NK-92 (cell line): ENCODE results near the gene NLRP12.
"Not testable (repeated sequence)": the region's sequence is repeated elsewhere in the genome, so short reads cannot be mapped to it uniquely, and the experiment has no call there.

Experiments
- DNase-seq: peaks from one replicate; lab custom pipeline; 2025; ENCODE audit not compliant: unreplicated experiment; lab: John Stamatoyannopoulos, UW

NLRP12 gene

DNA sequence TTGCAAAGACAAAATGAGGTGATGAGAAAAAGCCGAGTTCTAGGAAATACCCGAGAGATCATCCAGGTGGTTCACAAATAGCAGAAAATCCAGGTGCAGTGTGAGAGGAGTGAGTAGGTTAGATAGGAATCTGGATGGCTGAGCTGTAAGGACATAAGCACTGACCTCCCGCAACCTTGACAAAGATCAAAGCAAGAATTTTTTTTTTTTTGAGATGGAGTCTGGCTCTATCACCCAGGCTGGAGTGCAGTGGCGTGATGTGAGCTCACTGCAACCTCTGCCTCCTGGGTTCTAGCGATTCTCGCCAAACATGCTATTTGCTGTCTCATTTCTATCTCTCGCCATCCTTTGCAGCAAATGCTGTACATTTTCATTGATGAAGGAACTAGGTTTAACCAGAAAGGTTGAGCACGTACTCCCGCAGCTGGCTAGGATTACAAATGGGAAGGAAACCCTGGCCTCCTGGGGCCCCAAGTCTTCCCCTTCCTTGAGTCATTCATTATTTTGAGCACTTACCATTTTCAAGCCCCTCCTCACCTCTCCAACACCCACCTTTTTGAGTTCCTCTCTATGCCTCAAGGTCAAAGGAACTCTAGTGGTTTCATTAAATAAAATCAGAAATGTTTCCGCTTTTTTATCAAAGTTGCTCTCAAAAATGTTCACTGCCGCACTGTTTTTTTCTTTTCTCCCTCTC, 38.8 kb downstream of the NLRP12 start:
- no peak for DNase-seq

DNA sequence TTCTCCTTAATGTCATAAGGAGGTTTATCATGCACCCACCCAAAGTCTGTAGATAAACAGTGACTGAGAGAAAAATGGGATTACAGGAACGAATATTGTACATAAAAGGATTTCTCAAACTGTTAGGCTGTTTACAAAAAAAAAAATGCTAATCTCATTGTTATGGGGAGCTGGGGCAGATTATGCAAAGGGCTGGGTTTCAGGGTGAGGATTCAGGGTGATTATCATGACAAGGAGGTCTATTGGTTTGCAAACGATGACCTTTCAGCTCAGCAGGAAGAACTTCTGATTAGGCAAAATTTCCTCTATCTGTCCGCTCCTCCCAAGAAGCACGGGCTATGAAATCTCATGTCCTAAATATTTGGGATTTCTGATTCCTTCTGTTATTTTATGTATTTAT, 41.4 kb downstream of the NLRP12 start:
- DNase-seq, result no peak

DNA sequence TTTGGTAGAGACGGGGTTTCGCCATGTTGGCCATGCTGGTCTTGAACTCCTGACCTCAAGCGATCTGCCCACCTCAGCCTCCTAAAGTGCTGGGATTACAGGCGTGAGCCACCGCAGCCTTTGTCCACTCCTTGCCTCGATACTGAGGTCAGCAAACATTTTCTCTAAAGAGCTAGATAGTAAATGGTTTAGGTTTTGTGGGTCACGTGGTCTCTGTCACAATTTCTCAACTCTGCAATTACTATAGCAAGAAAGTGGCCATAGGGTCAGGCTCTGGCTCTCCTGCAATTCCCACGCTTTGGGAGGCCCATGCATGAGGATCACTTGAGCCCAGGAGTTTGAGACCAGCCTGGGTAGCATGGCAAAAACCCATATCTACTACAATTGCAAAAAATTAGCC, 42.8 kb downstream of the NLRP12 start:
- not testable (repeated sequence) for DNase-seq

DNA sequence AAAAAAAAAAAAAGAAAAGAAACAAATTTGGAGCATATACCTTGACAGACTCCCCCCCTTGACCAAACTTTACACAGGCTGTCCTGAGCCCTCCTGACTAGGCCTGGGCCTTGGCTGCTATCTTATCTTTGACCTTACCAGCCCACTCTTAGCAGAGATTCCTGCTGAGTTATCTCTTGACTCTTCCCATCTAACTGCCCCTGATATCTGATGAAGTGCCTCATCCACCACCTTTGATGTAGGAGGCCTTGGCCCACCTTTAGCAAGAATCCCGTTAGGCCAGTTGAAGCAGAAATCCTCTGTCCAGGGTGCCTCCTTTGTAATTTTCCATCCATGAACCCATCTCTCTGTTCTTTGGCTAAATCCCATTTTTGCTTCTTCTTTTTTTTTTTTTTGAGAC, 43.6 kb downstream of the NLRP12 start:
- no peak for DNase-seq

DNA sequence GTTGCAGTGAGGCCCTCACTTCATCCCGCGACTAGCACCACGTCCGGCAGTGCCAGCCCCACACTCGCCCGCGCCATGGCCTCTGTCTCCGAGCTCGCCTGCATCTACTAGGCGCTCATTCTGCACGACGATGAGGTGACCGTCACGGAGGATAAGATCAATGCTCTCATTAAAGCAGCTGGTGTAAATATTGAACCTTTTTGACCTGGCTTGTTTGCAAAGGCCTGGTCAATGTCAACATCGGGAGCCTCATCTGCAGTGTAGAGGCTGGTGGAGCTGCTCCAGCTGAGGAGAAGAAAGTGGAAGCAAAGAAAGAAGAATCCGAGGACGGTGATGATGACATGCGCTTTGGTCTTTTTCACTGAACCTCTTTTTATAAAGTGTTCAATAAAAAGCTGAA, 48.6 kb downstream of the NLRP12 start:
- DNase-seq, result no peak

DNA sequence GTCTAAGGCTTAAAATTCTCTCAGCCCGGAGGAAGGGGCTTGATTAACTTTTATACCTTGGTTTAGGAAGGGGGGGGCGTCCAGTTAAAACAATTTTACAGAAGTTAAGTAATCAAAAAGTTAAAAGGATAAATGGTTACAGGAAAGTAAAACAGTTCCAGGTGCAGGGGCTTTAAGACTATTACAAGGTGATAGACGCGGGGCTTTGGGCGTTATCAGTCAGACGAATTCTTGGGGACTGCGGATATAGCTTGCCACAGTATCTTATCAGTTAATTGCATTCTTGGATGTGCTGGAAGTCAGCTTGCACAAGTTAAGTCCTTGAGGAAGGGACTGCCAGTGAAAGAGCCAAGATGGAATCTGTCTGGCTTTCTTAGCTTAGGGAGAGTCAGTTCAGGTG, 49.6 kb downstream of the NLRP12 start:
- not testable (repeated sequence) for DNase-seq

DNA sequence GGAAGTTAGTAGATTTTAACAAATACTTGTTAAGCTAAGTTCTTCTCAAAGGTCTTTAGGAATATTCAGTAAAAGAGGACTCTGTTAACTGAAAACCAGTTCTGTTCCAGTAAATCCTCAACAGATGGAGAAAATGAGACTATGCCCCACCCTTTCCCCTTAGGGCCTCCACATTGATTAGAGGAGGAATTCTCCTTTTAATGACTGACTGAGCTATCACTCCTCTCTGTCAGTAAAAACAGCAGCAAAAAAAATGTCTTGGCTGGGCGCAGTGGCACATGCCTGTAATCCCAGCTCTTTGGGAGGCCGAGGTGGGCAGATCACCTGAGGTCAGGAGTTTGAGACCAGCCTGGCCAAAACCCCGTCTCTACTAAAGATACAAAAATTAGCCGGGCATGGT, 50.1 kb downstream of the NLRP12 start:
- no peak for DNase-seq

DNA sequence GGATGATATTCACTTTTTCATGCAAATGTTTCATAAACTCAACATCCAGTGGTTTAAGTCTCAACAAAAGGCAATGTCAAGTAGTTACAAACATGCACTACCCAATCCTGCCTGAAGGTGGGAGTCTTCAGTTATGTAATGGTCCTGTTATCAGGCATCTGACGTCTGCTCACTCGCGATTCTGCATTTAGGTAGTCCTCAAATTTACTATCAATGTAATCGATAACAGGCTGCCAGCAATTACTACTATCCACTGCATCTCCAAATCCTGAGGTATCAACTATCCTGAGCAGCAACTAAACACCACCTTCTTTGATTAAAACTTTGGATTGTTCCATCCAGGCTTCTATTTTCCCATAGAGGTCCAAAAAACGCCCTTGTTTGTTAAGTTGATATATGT, 51.2 kb downstream of the NLRP12 start:
- DNase-seq, result no peak

DNA sequence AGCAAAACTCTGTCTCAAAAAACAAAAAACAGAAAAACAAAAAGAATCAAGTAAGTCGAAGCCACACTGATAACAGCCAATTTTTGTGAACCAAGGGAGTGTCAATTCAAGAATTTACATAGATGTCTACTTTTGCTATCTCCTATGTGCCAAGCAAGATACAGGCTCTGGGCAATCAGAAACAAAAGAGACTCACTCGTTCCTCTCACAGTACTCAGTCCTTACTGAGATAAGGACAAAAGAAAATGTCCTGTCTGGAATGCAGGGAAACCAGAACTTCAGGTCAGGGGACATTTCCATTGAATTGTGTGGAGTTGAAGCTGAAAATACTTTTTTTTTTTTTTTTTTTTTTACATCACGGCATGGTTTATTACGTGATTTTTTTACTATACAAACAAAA, 53.0 kb downstream of the NLRP12 start:
- no peak for DNase-seq

DNA sequence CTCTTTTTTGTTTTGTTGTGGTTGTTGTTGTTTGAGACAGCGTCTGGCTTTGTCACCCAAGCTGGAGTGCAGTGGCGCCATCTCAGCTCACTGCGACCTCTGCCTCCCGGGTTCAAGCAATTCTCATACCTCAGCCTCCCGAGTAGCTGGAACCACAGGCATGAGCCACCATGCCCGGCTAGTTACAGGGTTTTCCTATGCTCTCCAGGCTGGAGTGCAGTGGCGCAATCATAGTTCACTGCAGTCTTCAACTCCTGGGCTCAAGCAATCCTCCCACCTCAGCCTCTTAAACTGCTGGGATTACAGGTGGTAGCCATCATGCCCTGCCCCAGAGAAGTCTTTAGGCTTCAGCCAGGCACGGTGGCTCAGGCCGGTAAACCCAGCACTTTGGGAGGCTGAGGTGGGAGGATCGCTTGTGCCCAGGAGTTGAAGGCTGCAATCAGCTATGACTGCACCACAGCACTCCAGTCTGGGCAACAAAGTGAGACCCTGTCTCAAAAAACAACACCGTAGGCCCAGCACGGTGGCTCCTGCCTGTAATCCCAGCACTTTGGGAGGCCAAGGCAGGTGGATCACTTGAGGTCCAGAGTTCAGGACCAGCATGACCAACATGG, 54.3 kb downstream of the NLRP12 start:
- DNase-seq, result not testable (repeated sequence)

DNA sequence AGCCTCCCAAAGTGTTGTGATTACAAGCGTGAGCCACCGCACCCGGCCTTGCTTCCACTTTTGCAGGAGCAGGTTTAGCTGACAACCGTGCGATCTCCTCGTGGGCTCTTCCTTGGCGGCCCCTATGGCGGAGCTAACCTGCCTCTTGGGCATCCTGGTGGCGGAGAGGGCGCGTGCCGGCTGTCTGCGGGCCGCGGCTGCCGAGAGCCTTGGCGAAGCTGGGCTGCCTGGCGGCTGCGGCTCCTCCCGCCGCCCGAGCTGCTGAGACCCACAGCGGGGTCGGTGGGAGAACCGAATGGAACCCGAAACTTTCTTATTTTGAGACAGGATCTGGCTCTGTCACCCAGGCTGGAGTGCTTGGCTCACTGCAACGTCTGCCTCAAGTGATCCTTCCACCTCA, 55.7 kb downstream of the NLRP12 start:
- no peak for DNase-seq

DNA sequence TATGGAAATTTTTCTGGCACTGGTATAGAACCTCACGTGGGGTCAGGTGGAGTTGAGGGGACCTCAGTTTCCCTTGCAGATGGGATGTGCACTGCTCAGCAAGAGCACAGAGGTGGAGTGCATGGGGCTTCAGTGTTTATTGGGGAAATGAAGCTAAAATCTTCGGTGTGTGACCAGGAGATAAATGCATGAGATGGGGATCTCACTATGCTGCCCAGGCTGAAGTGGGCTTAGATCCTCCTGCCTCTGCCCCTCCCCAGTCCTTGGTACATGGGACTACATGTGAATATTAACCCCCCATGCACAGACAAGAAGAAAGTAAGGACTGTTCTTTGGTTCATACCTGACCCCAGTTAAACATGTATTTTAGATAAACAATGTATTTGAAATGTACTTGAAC, 65.1 kb downstream of the NLRP12 start:
- DNase-seq, result not testable (repeated sequence)
